Measurements from ENCODE around the gene BCL2L15. TPM values are rescaled to one million over a fixed set of nuclear protein-coding genes. Genes with fewer than 3 reads are reported as not detected.

Gene BCL2L15
- total RNA-seq, 1 donor from 2014 or later = 1.3 TPM

GRCh38 chr1:113928187-113928930 is 41.0 kb upstream of the BCL2L15 start:
- DNase-seq (no peak), ATAC-seq (no peak)
- no peak for TF ChIP-seq CTCF (IDR thresholded peaks at IDR 0.05)
- Histone ChIP-seq H3K27ac (peak overlapping the region; percentile 99), H3K27me3 (ENCODE audit: low read depth) (no peaks in the 10 kb centered on the region), H3K4me1 (peaks cover 40% of the 10 kb centered on the region), H3K9me3 (no peaks in the 10 kb centered on the region), H3K36me3 (no peaks in the 10 kb centered on the region), H3K4me3 (peak overlapping the region; percentile 88)
- intact Hi-C loops (cut with DNase I) = no loop called here

- intact Hi-C loops (cut with DNase I) = no loop called here
- no peak for TF ChIP-seq CTCF (IDR thresholded peaks at IDR 0.05)
These were observed 37.1 kb upstream of the BCL2L15 start for GRCh38 chr1:113924473-113924872.

GRCh38 chr1:113922957-113923356 is 35.6 kb upstream of the BCL2L15 start:
- H3K36me3 ChIP-seq = no peaks in the 10 kb centered on the region
- H3K9me3 ChIP-seq = no peaks in the 10 kb centered on the region
- no peak overlapping the region for H3K4me3 ChIP-seq
- no peak for DNase-seq
- intact Hi-C loops (cut with DNase I) = no loop called here
- ATAC-seq = no peak
- H3K27ac ChIP-seq = no peak overlapping the region
- peaks cover 5% of the 10 kb centered on the region for H3K4me1 ChIP-seq
- no peak for TF ChIP-seq CTCF (IDR thresholded peaks at IDR 0.05)
- H3K27me3 ChIP-seq (ENCODE audit: low read depth) = no peaks in the 10 kb centered on the region

More at GRCh38 chr1:113924473-113924872, 37.1 kb upstream of the BCL2L15 start:
- Histone ChIP-seq H3K27me3 (ENCODE audit: low read depth) (no peaks in the 10 kb centered on the region), H3K36me3 (no peaks in the 10 kb centered on the region), H3K9me3 (no peaks in the 10 kb centered on the region), H3K27ac (no peak overlapping the region), H3K4me1 (peaks cover 14% of the 10 kb centered on the region), H3K4me3 (no peak overlapping the region)
- no peak for ATAC-seq
- no peak for DNase-seq

- Histone ChIP-seq H3K4me1 (no peaks in the 10 kb centered on the region), H3K27ac (no peak overlapping the region), H3K9me3 (no peaks in the 10 kb centered on the region), H3K4me3 (no peak overlapping the region), H3K27me3 (ENCODE audit: low read depth) (no peaks in the 10 kb centered on the region), H3K36me3 (no peaks in the 10 kb centered on the region)
- no peak for ATAC-seq
- no peak for TF ChIP-seq CTCF (IDR thresholded peaks at IDR 0.05)
- no peak for DNase-seq
- intact Hi-C loops (cut with DNase I) = no loop called here
These were observed 30.9 kb upstream of the BCL2L15 start for GRCh38 chr1:113918243-113918642.

GRCh38 chr1:113917400-113918082 is 30.2 kb upstream of the BCL2L15 start:
- Histone ChIP-seq H3K4me3 (no peak overlapping the region), H3K27ac (no peak overlapping the region), H3K9me3 (no peaks in the 10 kb centered on the region), H3K27me3 (ENCODE audit: low read depth) (no peaks in the 10 kb centered on the region), H3K4me1 (peaks cover 6% of the 10 kb centered on the region), H3K36me3 (no peaks in the 10 kb centered on the region)
- TF ChIP-seq CTCF (IDR thresholded peaks at IDR 0.05) = no peak
- DNase-seq (no peak), ATAC-seq (no peak)
- intact Hi-C loops (cut with DNase I) = no loop called here
